Suprapubic skin (tissue), 3 donors: ENCODE results near the gene BPIFB2.

Source experiments
- POLR2AphosphoS5 ChIP-seq, 3 donors: sonication (generic); formaldehyde crosslinking; IDR thresholded peaks; one replicate each; pipeline ENCODE4 v1.6.1; 2017; ENCODE audit warnings: antibody characterized with exemption in 3 of 3
- TF ChIP-seq, protein P1 (sequence below), 2 donors: fragments of 200-600 bp in 1 of 2; fragments of 450-650 bp in 1 of 2; sonication (generic) in 1 of 2; IDR thresholded peaks; one replicate each; pipeline ENCODE4 v1.5.1; 2016 to 2019; ENCODE audit warnings: antibody characterized with exemption in 2 of 2, mild to moderate bottlenecking in 1 of 2, moderate library complexity in 1 of 2

DNA sequence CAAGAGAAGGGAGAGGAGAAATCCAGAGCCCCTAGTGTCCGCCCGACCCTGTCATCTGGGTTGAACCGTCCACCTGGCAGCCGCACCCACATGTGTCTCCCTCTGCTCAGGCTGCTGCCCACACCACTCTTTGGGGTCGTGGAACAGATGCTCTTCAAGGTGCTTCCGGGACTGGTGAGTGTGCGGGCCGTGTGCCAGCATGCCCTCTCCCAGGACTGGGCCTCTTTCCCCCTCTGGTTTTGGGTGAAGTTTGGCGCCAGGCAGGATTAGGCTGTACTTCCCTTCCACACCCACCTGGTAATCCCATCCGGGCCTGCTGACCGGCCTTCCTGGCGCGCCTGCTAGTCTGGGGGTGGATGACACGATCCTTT lies 54.1 kb downstream of the BPIFB2 start:
- TF ChIP-seq, protein P1, sequence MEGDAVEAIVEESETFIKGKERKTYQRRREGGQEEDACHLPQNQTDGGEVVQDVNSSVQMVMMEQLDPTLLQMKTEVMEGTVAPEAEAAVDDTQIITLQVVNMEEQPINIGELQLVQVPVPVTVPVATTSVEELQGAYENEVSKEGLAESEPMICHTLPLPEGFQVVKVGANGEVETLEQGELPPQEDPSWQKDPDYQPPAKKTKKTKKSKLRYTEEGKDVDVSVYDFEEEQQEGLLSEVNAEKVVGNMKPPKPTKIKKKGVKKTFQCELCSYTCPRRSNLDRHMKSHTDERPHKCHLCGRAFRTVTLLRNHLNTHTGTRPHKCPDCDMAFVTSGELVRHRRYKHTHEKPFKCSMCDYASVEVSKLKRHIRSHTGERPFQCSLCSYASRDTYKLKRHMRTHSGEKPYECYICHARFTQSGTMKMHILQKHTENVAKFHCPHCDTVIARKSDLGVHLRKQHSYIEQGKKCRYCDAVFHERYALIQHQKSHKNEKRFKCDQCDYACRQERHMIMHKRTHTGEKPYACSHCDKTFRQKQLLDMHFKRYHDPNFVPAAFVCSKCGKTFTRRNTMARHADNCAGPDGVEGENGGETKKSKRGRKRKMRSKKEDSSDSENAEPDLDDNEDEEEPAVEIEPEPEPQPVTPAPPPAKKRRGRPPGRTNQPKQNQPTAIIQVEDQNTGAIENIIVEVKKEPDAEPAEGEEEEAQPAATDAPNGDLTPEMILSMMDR (IDR thresholded peaks at IDR 0.05): no peak
- no peak for TF ChIP-seq POLR2AphosphoS5 (IDR thresholded peaks at IDR 0.05)
